PC-9 (cell line): ENCODE results near the gene ABHD16B. TPM values are rescaled to one million over a fixed set of nuclear protein-coding genes. Genes with fewer than 3 reads are reported as not detected.

Source experiments
- BruUV-seq: library from RNA; stranded (reverse); fragments of 400-500 nt; replicated peaks from 2 replicates; lab custom pipeline; 2021; lab: Mats Ljungman, UMichigan
- CTCF ChIA-PET: fragments of 300-600 bp; sonication (Branson Sonifier 250); formaldehyde crosslinking; loops from one replicate; lab custom pipeline; 2022; ENCODE audit warnings: antibody characterized with exemption; lab: Charles Lee
- POLR2A ChIA-PET: fragments of 300-600 bp; sonication (Branson Sonifier 250); formaldehyde crosslinking; loops from one replicate; lab custom pipeline; 2022; ENCODE audit warnings: antibody characterized with exemption; ENCODE audit not compliant: unreplicated experiment; lab: Charles Lee
- DNase-seq, 2 experiments: peaks; one replicate each; pipeline versions ENCODE4 v3.0.0 to v3.0.0-alpha.2; 2015 to 2022; ENCODE audit warnings: mixed read lengths in 1 of 2
- H2AFZ ChIP-seq: fragments of 200-600 bp; sonication (generic); 2 replicates; pipeline ENCODE4 v1.8.1; 2017; ENCODE audit warnings: antibody characterized with exemption
- H3F3A ChIP-seq: fragments of 200-600 bp; sonication (generic); 2 replicates; pipeline ENCODE4 v1.8.1; 2017; ENCODE audit warnings: antibody characterized with exemption, mild to moderate bottlenecking, low read depth; ENCODE audit not compliant: insufficient read depth
- H3K27ac ChIP-seq: fragments of 200-600 bp; sonication (generic); 2 replicates; pipeline ENCODE4 v1.6.1; 2016; ENCODE audit warnings: mixed run types
- H3K27me3 ChIP-seq: fragments of 200-600 bp; sonication (generic); 2 replicates; pipeline ENCODE4 v1.6.1; 2016; ENCODE audit warnings: low read depth, mixed run types; ENCODE audit not compliant: insufficient read depth
- H3K36me3 ChIP-seq: fragments of 200-600 bp; sonication (generic); 2 replicates; pipeline ENCODE4 v1.6.1; 2016; ENCODE audit warnings: low read depth, mixed run types
- H3K4me1 ChIP-seq: fragments of 200-600 bp; sonication (generic); replicated peaks from 2 replicates; pipeline ENCODE4 v1.6.1; 2016; ENCODE audit warnings: mixed run types; ENCODE audit not compliant: insufficient read depth
- H3K4me2 ChIP-seq: fragments of 200-600 bp; sonication (generic); 2 replicates; pipeline ENCODE4 v1.6.1; 2017; ENCODE audit warnings: mixed run types
- H3K4me3 ChIP-seq: fragments of 200-600 bp; sonication (generic); 2 replicates; pipeline ENCODE4 v1.6.1; 2016; ENCODE audit warnings: mixed run types
- H3K79me2 ChIP-seq: fragments of 200-600 bp; sonication (generic); 2 replicates; pipeline ENCODE4 v1.6.1; 2017; ENCODE audit warnings: low read depth, mixed run types
- H3K9me2 ChIP-seq: fragments of 200-600 bp; sonication (generic); 2 replicates; pipeline ENCODE4 v1.8.1; 2017; ENCODE audit warnings: mild to moderate bottlenecking; ENCODE audit not compliant: insufficient read depth
- H3K9me3 ChIP-seq: fragments of 200-600 bp; sonication (generic); 2 replicates; pipeline ENCODE4 v1.8.1; 2016; ENCODE audit warnings: low read depth; ENCODE audit not compliant: insufficient read depth
- H4K20me1 ChIP-seq: fragments of 200-600 bp; sonication (generic); 2 replicates; pipeline ENCODE4 v1.8.1; 2017; ENCODE audit not compliant: insufficient read depth
- EZH2 ChIP-seq: fragments of 200-600 bp; sonication (generic); IDR thresholded peaks from 2 replicates; pipeline ENCODE4 v1.8.0; 2017; ENCODE audit warnings: antibody characterized with exemption, low read depth
- intact Hi-C: fragments of 100-400 bp; cut with micrococcal nuclease; formaldehyde crosslinking; loops from one replicate; pipeline ENCODE4 v1.10.0; 2022; ENCODE audit not compliant: unreplicated experiment
- total RNA-seq: library from RNA; stranded (reverse); gene quantifications from 2 replicates; pipeline ENCODE4 v1.2.3, GENCODE V29; 2021
- TF ChIP-seq, protein P1 (sequence below): fragments of 200-600 bp; sonication (generic); conservative IDR thresholded peaks from 2 replicates; pipeline ENCODE4 v1.6.1; 2017; ENCODE audit warnings: mixed run types, antibody characterized with exemption, mild to moderate bottlenecking, moderate library complexity

ABHD16B gene
- total RNA-seq, 1 experiment from 2014 or later: not detected

DNA sequence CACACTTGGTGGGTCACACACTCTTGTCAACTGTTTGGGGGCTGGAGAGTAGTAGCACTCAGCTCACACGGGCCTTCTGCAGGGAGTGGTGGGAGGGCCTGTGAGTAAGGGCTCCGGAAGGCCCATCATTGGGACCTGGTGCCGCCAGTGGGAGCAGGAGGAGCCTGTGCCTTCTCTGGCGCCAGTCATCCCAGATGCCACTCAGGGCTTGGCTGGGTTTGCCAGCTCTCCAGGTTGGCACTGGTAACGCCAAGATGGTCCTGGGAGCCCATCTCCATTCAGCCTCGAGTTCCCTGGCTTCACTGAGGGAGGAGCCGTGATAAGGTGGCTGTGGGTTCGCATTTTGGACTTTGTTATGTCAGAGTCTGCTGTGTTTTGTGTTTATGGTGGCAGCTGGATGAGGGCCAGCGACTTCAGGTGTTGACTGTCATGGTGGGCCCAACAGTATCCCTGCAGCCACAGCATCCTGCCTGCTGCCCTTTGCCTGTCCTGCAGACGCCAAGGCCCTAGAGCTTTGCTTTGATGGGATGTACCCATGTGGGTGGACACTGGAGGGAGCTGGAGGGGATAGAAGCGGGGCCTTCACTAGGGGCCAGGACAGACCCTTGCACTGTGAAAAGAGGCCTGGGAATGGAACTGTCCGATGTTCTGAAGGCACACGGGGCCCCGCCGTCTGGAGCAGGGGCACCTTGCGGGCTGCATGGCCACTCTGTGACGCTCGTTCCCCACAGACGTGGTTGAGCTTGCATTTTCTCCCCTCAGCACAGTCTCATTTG lies 20.3 kb downstream of the ABHD16B start:
- Histone ChIP-seq H3K27me3 (no peaks in the 10 kb centered on the region), H4K20me1 (peaks cover 83% of the 10 kb centered on the region), H3K27ac (no peak overlapping the region), H3F3A (peaks cover 21% of the 10 kb centered on the region), H3K79me2 (peaks cover 54% of the 10 kb centered on the region), H3K4me2 (no peak overlapping the region), H3K36me3 (peaks cover 29% of the 10 kb centered on the region), H3K4me3 (no peak overlapping the region), H3K4me1 (peaks cover 22% of the 10 kb centered on the region), H3K9me2 (no peaks in the 10 kb centered on the region), H2AFZ (no peak overlapping the region), H3K9me3 (no peaks in the 10 kb centered on the region)
- TF ChIP-seq EZH2: no peak
- TF ChIP-seq, protein P1, sequence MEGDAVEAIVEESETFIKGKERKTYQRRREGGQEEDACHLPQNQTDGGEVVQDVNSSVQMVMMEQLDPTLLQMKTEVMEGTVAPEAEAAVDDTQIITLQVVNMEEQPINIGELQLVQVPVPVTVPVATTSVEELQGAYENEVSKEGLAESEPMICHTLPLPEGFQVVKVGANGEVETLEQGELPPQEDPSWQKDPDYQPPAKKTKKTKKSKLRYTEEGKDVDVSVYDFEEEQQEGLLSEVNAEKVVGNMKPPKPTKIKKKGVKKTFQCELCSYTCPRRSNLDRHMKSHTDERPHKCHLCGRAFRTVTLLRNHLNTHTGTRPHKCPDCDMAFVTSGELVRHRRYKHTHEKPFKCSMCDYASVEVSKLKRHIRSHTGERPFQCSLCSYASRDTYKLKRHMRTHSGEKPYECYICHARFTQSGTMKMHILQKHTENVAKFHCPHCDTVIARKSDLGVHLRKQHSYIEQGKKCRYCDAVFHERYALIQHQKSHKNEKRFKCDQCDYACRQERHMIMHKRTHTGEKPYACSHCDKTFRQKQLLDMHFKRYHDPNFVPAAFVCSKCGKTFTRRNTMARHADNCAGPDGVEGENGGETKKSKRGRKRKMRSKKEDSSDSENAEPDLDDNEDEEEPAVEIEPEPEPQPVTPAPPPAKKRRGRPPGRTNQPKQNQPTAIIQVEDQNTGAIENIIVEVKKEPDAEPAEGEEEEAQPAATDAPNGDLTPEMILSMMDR: no peak
- ChIA-PET CTCF (interaction anchor here (0.5 kb wide), 1 partner anchor 21 kb away, joined by 5 read pairs; no protein-coding TSS in a partner anchor), POLR2A (no interaction called here)
- intact Hi-C loops: no loop called here
- no peak for DNase-seq
- BruUV-seq: no TSS peak

DNA sequence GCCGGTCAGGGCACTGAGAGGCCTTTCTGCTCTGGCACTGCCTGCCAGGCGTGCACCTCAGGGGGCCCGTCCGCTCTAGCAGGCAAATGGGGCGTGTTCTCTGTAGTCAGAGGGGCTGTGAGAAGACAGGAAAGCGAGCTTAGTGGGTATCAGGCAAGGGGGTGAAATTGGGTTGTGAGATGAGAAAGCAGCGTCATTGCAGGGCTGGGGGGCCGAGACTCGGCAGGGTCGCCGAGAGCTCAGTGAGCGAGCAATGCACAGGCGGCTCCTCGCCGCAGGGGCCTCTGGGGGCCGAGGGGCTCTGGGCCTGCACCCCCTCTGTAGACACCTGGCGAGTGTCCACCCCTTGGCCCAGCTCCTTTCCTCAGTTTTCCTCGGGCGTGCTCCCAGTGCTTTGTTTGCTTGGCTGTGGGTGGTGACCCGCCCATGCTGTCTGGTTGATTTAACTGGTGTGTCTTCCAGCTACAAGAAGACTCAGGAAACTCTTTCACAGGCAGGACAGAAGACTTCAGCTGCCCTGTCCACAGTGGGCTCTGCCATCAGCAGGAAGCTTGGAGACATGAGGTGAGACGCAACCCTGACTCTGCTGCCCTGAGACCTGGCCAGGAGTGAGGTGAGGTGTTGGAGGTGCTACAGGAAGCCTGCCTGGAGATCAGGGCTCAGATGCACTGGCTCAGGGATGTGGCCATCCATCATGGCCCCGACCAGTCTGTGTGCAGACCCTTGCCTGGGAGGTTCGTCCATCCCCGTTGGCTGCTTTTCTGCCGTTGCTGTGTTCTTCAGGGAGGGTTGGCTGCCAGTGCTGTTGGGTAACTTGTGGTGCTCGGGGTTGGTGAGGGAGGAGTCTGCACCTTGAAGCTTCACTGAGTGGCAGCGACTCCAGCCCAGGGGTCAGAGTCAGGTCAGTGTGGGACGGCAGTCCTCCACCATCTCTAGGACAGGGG lies 21.2 kb downstream of the ABHD16B start:
- Histone ChIP-seq H3K4me1 (peaks cover 28% of the 10 kb centered on the region), H3K79me2 (peaks cover 54% of the 10 kb centered on the region), H3K9me2 (no peaks in the 10 kb centered on the region), H3K9me3 (no peaks in the 10 kb centered on the region), H2AFZ (no peak overlapping the region), H3K4me3 (no peak overlapping the region), H3K27ac (no peak overlapping the region), H3K36me3 (peaks cover 31% of the 10 kb centered on the region), H3F3A (peaks cover 26% of the 10 kb centered on the region), H3K27me3 (no peaks in the 10 kb centered on the region), H3K4me2 (no peak overlapping the region), H4K20me1 (peaks cover 80% of the 10 kb centered on the region)
- ChIA-PET POLR2A (no interaction called here), CTCF (interaction anchor here (0.5 kb wide), 1 partner anchor 20 kb away, joined by 5 read pairs; no protein-coding TSS in a partner anchor)
- intact Hi-C loops: no loop called here
- BruUV-seq: no TSS peak
- DNase-seq: no peak
- TF ChIP-seq, protein P1: no peak
- TF ChIP-seq EZH2: no peak

DNA sequence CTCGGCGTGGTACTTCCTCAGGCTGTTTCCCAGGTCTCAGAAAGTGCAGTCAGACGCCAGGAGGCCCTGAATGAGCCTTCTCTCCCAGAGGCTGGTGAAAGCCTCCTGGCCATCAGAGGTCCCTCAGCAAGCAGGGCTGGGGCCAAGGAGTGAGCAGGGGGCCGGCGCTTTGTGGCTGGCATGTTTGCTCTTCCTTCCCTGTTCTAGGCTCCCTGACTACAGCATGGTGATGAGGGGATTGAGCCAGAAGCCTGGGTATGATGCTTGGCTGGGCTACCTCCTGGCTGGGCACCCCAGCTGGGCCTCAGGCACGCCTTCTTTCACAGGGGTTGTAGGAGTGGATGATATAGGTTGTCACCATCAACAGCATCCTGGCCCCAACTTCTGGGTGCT lies 21.9 kb downstream of the ABHD16B start:
- Histone ChIP-seq H3K4me2 (no peak overlapping the region), H3K36me3 (peaks cover 35% of the 10 kb centered on the region), H3F3A (peaks cover 33% of the 10 kb centered on the region), H3K9me2 (no peaks in the 10 kb centered on the region), H3K9me3 (no peaks in the 10 kb centered on the region), H4K20me1 (peaks cover 73% of the 10 kb centered on the region), H3K79me2 (peaks cover 54% of the 10 kb centered on the region), H3K27me3 (no peaks in the 10 kb centered on the region), H3K27ac (no peak overlapping the region), H3K4me1 (peaks cover 35% of the 10 kb centered on the region), H3K4me3 (no peak overlapping the region), H2AFZ (no peak overlapping the region)
- POLR2A ChIA-PET: no interaction called here
- intact Hi-C loops: no loop called here
- BruUV-seq: no TSS peak
- CTCF ChIA-PET: no interaction called here
- DNase-seq: no peak
- TF ChIP-seq EZH2: no peak
- TF ChIP-seq, protein P1: no peak
